Activated B cell treated with CpG ODN at 0.5 μM for 24 hours (primary cell): ENCODE measurements around the gene C16orf89. TPM values are rescaled to one million over a fixed set of nuclear protein-coding genes. Genes with fewer than 3 reads are reported as not detected.
"Not testable (repeated sequence)": the region's sequence is repeated elsewhere in the genome, so short reads cannot be mapped to it uniquely, and the experiment has no call there.

Experiments
- ATAC-seq: fragments of 200-7000 bp; cut with Tn5 transposase; one replicate; pipeline ENCODE4 v1.10.0; 2021; ENCODE audit warnings: low read depth, mild to moderate bottlenecking, moderate library complexity
- CTCF ChIA-PET: fragments of 350-600 bp; sonication (Branson Sonifier 250); formaldehyde crosslinking; loops from one replicate; lab custom pipeline; 2021; ENCODE audit warnings: antibody characterized with exemption; lab: Charles Lee
- POLR2A ChIA-PET: fragments of 350-600 bp; sonication (Branson Sonifier 250); formaldehyde crosslinking; loops from one replicate; lab custom pipeline; 2021; ENCODE audit warnings: antibody characterized with exemption; lab: Charles Lee
- DNase-seq: peaks from one replicate; pipeline ENCODE4 v3.0.0; 2022
- H3K27ac Mint-ChIP-seq: one replicate; pipeline ENCODE4 v1.8.0; 2020; ENCODE audit warnings: mixed read lengths
- H3K27me3 Mint-ChIP-seq: one replicate; pipeline ENCODE4 v1.8.0; 2021; ENCODE audit warnings: mixed read lengths
- H3K36me3 Mint-ChIP-seq: one replicate; pipeline ENCODE4 v1.8.0; 2021; ENCODE audit warnings: low read depth, mixed read lengths
- H3K4me1 Mint-ChIP-seq: one replicate; pipeline ENCODE4 v1.8.0; 2021; ENCODE audit warnings: mixed read lengths
- H3K4me3 Mint-ChIP-seq: one replicate; pipeline ENCODE4 v1.8.0; 2020; ENCODE audit warnings: mild to moderate bottlenecking, mixed read lengths
- H3K9me3 Mint-ChIP-seq: one replicate; pipeline ENCODE4 v1.8.0; 2020; ENCODE audit warnings: mixed read lengths
- intact Hi-C: fragments of 100-400 bp; cut with micrococcal nuclease; formaldehyde crosslinking; loops from one replicate; pipeline ENCODE4 v1.15.1; 2024
- total RNA-seq: library from RNA; stranded (reverse); gene quantifications from 2 replicates; pipeline ENCODE4 v1.2.3, GENCODE V29; 2022
- TF ChIP-seq, protein P1 (sequence below): fragments of 200-600 bp; IDR thresholded peaks from one replicate; pipeline ENCODE4 v1.8.0; 2022; ENCODE audit warnings: antibody characterized with exemption, mild to moderate bottlenecking

C16orf89 gene
- total RNA-seq, 1 donor from 2014 or later: not detected

DNA sequence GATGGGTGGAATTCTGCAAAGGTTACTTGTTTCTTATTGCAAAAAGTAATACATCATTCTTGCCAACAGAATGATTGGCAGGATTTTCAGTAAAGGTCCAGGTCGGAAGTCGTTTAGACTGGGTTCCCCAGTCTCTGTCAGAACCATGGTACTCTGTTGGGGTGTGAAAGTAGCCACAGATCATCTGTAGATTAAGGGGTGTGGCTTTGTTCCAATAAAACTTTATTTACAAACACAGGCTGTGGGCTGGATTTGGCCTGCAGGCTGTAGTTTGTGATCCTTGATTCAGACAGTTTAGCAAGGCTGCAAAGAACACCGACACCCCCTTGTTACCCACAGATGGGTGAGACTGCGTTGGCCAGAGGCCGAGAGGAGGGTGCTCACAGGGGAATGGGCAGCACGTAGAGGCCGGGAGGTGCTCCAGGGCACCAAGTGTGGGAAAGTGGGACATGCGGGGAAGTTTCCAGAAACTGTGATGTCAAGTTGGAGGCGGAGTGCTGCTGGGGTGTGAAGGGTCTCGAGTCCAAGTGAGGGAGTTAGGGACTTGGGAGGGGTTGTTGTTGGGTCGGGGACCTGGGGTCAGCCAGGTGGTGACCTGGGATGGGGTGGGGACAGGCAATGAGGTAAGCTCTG lies 18.5 kb upstream of the C16orf89 start:
- H3K27ac Mint-ChIP-seq, POLR2A ChIA-PET, H3K9me3 Mint-ChIP-seq, intact Hi-C loops, H3K4me1 Mint-ChIP-seq, ATAC-seq, DNase-seq, H3K4me3 Mint-ChIP-seq, H3K27me3 Mint-ChIP-seq: not testable (repeated sequence)
- peaks cover 76% of the 10 kb centered on the region for H3K36me3 Mint-ChIP-seq
- CTCF ChIA-PET: interaction anchor here (0.6 to 1.3 kb wide), 4 partner anchors 28 to 608 kb away, joined by 3 to 5 read pairs (median 4); partner anchors contain the start of genes GLYR1, HMOX2 and UBN1

DNA sequence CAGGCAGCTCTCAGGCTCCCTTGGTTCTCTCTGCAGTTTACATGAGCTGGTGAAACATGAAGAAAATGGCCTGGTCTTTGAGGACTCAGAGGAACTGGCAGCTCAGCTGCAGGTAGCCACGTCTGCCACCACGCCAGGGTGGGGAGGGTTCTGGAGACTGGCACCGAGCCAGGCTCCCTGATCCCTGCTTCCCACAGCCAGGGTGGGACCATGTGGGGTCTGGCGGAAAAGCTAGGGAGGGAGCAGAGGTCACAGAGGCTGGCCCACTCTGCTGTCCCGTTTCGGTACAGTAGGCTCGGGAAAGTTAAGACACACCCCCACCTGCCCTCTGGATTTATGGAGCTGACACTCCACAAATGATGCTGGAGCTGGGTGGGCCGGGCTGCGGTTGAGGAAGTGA lies 17.9 kb upstream of the C16orf89 start:
- intact Hi-C loops, H3K4me1 Mint-ChIP-seq, ATAC-seq, H3K27me3 Mint-ChIP-seq, DNase-seq, POLR2A ChIA-PET, H3K9me3 Mint-ChIP-seq, H3K27ac Mint-ChIP-seq, H3K4me3 Mint-ChIP-seq: not testable (repeated sequence)
- peaks cover 77% of the 10 kb centered on the region for H3K36me3 Mint-ChIP-seq
- CTCF ChIA-PET: interaction anchor here (1.3 kb wide), 1 partner anchor 237 kb away, joined by 4 read pairs; the partner anchor contains the start of genes GLYR1 and UBN1

DNA sequence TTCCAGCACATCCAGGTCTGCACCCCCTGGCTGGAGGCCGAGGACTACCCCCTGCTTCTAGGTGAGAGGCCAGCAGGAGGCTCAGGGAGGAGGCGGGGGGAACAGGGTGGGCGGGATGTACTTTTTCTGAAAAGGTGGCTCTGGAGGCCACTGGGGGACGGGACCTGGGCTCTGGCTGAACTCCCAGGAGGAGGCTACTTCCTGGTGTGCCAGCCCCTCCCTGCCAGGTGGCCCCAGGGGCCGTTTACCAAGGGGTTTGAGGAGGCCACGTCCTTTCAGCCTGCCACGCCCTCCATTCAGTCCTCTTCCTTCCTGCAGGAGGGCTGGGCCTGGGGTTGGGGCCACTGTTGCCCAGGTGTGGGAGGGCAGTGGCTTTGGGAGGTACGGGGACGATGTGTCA lies 15.2 kb upstream of the C16orf89 start:
- DNase-seq, H3K27me3 Mint-ChIP-seq, H3K4me3 Mint-ChIP-seq, H3K27ac Mint-ChIP-seq, intact Hi-C loops, H3K4me1 Mint-ChIP-seq, ATAC-seq, POLR2A ChIA-PET, H3K9me3 Mint-ChIP-seq, CTCF ChIA-PET: not testable (repeated sequence)
- H3K36me3 Mint-ChIP-seq: peaks cover 78% of the 10 kb centered on the region

DNA sequence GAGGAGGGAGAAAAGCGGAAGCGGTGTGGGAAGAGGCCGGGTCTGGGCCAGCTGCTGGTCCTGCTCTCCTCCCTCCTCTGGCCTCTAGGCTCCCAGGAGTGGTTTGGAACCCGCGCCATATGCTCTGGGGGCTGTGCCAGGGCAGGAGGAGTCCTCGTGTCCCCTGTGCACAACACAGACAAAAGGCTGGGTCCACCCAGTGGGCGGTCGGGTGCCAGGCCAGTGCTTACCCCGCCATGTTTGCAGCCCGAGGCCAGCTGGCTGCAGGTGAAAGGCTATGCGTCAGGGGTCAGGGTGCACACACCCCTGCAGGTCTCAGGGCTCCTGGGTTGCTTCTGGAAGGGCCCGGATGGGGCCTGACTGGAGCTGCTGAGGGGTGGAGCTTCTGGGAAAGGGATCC lies 14.7 kb upstream of the C16orf89 start:
- H3K4me3 Mint-ChIP-seq: not testable (repeated sequence)

DNA sequence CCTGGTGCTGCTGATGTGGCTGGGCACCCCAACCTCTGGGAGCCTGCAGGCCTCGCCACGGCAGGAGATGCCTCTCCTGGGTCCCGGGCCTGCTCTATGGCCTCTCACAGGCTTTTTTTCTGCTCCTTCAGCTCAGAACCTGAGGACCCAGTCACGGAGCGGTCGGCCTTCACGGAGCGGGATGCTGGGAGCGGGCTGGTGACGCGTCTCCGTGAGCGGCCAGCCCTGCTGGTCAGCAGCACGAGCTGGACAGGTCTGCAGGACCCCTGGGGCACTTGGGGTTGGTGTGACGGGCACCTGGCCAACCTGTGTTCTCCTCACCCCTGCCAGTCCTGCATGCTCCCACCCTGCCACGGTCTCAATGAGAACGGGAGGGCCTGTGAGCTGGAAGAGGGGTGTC lies 12.9 kb upstream of the C16orf89 start:
- intact Hi-C loops: no loop called here

More for the DNA sequence above, 14.7 kb upstream of the C16orf89 start:
- ATAC-seq, CTCF ChIA-PET, intact Hi-C loops, H3K4me1 Mint-ChIP-seq, H3K9me3 Mint-ChIP-seq, H3K27me3 Mint-ChIP-seq, POLR2A ChIA-PET, DNase-seq, H3K27ac Mint-ChIP-seq: not testable (repeated sequence)
- peaks cover 79% of the 10 kb centered on the region for H3K36me3 Mint-ChIP-seq

DNA sequence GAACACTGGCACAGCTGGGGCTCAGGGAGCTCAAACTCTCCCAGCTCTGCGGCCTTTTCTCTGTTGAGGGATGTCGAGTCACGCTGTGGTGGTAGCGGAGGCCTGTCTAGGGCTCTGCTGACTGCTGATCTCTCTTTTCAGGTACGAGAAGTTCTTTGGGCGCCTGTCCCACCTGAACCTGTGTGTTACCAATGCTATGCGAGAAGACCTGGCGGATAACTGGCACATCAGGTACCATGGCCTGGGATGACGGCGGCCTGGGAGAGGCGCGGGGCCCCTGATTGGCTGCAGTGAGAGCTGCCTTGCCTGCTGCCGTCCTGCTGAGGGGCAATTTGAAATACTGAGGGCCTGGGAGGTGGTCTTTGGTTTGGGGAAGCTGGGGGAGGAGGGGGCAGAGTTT lies 11.5 kb upstream of the C16orf89 start:
- no peaks in the 10 kb centered on the region for H3K9me3 Mint-ChIP-seq
- H3K4me1 Mint-ChIP-seq: peaks cover 12% of the 10 kb centered on the region
- intact Hi-C loops: no loop called here
- H3K27me3 Mint-ChIP-seq: no peaks in the 10 kb centered on the region
- CTCF ChIA-PET: no interaction called here
- POLR2A ChIA-PET: no interaction called here
- TF ChIP-seq, protein P1, sequence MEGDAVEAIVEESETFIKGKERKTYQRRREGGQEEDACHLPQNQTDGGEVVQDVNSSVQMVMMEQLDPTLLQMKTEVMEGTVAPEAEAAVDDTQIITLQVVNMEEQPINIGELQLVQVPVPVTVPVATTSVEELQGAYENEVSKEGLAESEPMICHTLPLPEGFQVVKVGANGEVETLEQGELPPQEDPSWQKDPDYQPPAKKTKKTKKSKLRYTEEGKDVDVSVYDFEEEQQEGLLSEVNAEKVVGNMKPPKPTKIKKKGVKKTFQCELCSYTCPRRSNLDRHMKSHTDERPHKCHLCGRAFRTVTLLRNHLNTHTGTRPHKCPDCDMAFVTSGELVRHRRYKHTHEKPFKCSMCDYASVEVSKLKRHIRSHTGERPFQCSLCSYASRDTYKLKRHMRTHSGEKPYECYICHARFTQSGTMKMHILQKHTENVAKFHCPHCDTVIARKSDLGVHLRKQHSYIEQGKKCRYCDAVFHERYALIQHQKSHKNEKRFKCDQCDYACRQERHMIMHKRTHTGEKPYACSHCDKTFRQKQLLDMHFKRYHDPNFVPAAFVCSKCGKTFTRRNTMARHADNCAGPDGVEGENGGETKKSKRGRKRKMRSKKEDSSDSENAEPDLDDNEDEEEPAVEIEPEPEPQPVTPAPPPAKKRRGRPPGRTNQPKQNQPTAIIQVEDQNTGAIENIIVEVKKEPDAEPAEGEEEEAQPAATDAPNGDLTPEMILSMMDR: no peak
- peaks cover 63% of the 10 kb centered on the region for H3K36me3 Mint-ChIP-seq
- no peak overlapping the region for H3K4me3 Mint-ChIP-seq
- DNase-seq (no peak), ATAC-seq (no peak)
- H3K27ac Mint-ChIP-seq: no peak overlapping the region

More for the DNA sequence above, 12.9 kb upstream of the C16orf89 start:
- no peak overlapping the region for H3K4me3 Mint-ChIP-seq
- no peaks in the 10 kb centered on the region for H3K9me3 Mint-ChIP-seq
- TF ChIP-seq, protein P1: no peak
- H3K27ac Mint-ChIP-seq: no peak overlapping the region
- CTCF ChIA-PET: no interaction called here
- H3K27me3 Mint-ChIP-seq: no peaks in the 10 kb centered on the region
- POLR2A ChIA-PET: no interaction called here
- ATAC-seq (no peak), DNase-seq (no peak)
- H3K4me1 Mint-ChIP-seq: no peaks in the 10 kb centered on the region
- peaks cover 73% of the 10 kb centered on the region for H3K36me3 Mint-ChIP-seq

DNA sequence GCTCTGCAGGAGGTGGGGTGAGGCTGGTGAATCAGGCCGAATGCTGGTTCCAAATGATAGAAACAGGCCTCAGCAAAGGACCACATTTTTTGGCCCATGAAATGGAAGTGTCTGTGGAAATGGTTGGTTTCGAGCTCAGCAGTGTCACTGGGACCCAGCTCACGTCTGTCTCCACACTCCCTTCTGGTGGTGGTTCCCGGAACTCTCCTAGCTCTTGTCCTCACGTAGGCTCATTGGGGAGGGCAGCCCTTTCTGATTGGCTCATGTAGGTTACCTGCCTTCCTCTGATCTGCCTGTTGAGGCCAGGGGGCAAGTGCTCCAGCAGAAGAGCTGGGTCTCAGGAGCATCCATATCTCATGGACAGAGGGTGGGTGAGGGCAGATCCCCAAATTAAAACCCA lies 9.9 kb upstream of the C16orf89 start:
- ATAC-seq: no peak
- no peak for DNase-seq
- CTCF ChIA-PET: interaction anchor here (3.0 kb wide), 1 partner anchor 16 kb away, joined by 10 read pairs; no protein-coding TSS in a partner anchor
- POLR2A ChIA-PET: no interaction called here
- no peaks in the 10 kb centered on the region for H3K27me3 Mint-ChIP-seq
- no peaks in the 10 kb centered on the region for H3K9me3 Mint-ChIP-seq
- no peak overlapping the region for H3K27ac Mint-ChIP-seq
- TF ChIP-seq, protein P1: no peak
- intact Hi-C loops: no loop called here
- peaks cover 58% of the 10 kb centered on the region for H3K36me3 Mint-ChIP-seq
- H3K4me3 Mint-ChIP-seq: no peak overlapping the region
- peaks cover 25% of the 10 kb centered on the region for H3K4me1 Mint-ChIP-seq

DNA sequence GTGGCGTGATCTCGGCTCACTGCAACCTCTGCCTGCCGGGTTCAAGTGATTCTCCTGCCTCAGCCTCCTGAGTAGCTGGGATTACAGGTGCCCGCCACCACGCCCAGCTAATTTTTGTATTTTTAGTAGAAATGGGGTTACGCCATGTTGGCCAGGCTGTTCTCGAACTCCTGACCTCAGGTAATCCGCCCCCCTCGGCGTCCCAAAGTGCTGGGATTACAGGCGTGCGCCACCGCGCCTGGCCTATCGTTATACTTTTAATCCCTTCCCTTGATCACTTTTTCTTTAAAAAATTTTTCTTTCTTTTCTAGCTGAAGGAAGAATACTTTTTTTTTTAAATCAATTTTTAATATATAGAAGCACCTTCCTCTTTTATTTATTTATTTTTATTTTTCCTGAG lies 8.0 kb upstream of the C16orf89 start:
- ATAC-seq: not testable (repeated sequence)
- CTCF ChIA-PET: interaction anchor here (3.0 kb wide), 1 partner anchor 18 kb away, joined by 10 read pairs; no protein-coding TSS in a partner anchor
- intact Hi-C loops: loop anchor here (5.0 kb wide), 1 partner anchor 226 kb away; the partner anchor contains the start of genes GLYR1 and UBN1

More for the DNA sequence above, 8.0 kb upstream of the C16orf89 start:
- H3K4me3 Mint-ChIP-seq, H3K27me3 Mint-ChIP-seq, DNase-seq, H3K27ac Mint-ChIP-seq, POLR2A ChIA-PET, H3K9me3 Mint-ChIP-seq: not testable (repeated sequence)
- peaks cover 25% of the 10 kb centered on the region for H3K4me1 Mint-ChIP-seq
- peaks cover 45% of the 10 kb centered on the region for H3K36me3 Mint-ChIP-seq
